SK-N-SH treated with all-trans-retinoic acid at 6 μM for 48 hours (cell line): Measurements from ENCODE around the gene NARS2.
A peak's percentile ranks its signal among the peaks of the same experiment; 100 is the strongest.

ENCODE experiments used
- PATZ1 ChIP-seq: fragments of 250-450 bp; sonication (Bioruptor Pico); IDR thresholded peaks from 2 replicates; pipeline ENCODE4 v1.8.0; 2020; ENCODE audit warnings: mild to moderate bottlenecking, moderate library complexity, borderline replicate concordance
- RARB ChIP-seq: fragments of 250-450 bp; sonication (Bioruptor Pico); IDR thresholded peaks from 2 replicates; pipeline ENCODE4 v1.8.0; 2021; ENCODE audit warnings: mild to moderate bottlenecking, moderate library complexity
- ZFP3 ChIP-seq: fragments of 250-450 bp; sonication (Bioruptor Pico); IDR thresholded peaks from 2 replicates; pipeline ENCODE4 v1.5.0; 2020; ENCODE audit warnings: mild to moderate bottlenecking, moderate library complexity
- TF ChIP-seq, protein P1 (sequence below): fragments of 250-450 bp; sonication (Bioruptor Pico); IDR thresholded peaks from 2 replicates; pipeline ENCODE4 v1.5.0; 2020; ENCODE audit warnings: mild to moderate bottlenecking, moderate library complexity

- TF ChIP-seq, protein P1, sequence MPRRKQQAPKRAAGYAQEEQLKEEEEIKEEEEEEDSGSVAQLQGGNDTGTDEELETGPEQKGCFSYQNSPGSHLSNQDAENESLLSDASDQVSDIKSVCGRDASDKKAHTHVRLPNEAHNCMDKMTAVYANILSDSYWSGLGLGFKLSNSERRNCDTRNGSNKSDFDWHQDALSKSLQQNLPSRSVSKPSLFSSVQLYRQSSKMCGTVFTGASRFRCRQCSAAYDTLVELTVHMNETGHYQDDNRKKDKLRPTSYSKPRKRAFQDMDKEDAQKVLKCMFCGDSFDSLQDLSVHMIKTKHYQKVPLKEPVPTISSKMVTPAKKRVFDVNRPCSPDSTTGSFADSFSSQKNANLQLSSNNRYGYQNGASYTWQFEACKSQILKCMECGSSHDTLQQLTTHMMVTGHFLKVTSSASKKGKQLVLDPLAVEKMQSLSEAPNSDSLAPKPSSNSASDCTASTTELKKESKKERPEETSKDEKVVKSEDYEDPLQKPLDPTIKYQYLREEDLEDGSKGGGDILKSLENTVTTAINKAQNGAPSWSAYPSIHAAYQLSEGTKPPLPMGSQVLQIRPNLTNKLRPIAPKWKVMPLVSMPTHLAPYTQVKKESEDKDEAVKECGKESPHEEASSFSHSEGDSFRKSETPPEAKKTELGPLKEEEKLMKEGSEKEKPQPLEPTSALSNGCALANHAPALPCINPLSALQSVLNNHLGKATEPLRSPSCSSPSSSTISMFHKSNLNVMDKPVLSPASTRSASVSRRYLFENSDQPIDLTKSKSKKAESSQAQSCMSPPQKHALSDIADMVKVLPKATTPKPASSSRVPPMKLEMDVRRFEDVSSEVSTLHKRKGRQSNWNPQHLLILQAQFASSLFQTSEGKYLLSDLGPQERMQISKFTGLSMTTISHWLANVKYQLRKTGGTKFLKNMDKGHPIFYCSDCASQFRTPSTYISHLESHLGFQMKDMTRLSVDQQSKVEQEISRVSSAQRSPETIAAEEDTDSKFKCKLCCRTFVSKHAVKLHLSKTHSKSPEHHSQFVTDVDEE (CRISPR knock-in tag): peak; percentile 94
- TF ChIP-seq RARB (no peak), ZFP3 (CRISPR knock-in tag) (peak; percentile 83), PATZ1 (peak; percentile 30; the same call in 1 of the 2 replicates)
Observed at GRCh38 chr11:78420796-78421209, 153.9 kb downstream of the NARS2 start.
